K562 (cell line): ENCODE measurements around the gene DNAAF3. TPM values are rescaled to one million over a fixed set of nuclear protein-coding genes. Genes with fewer than 3 reads are reported as not detected.

Experiments used
- ARID2 ChIP-seq: fragments of 450-650 bp; IDR thresholded peaks from 2 replicates; pipeline ENCODE4 v1.6.1; 2017; ENCODE audit warnings: antibody characterized with exemption, mild to moderate bottlenecking
- BRF1 ChIP-seq: IDR thresholded peaks from 3 replicates; pipeline ENCODE4 v1.6.1; 2011; ENCODE audit warnings: borderline replicate concordance, mild to moderate bottlenecking; ENCODE audit not compliant: insufficient read length; ENCODE audit errors: extremely low read depth
- BRF2 ChIP-seq: IDR thresholded peaks from 3 replicates; pipeline ENCODE4 v1.6.1; 2011; ENCODE audit warnings: borderline replicate concordance, mild to moderate bottlenecking; ENCODE audit not compliant: insufficient read length, insufficient read depth
- ELF1 ChIP-seq: fragments of 200-800 bp; sonication (Bioruptor generic); IDR thresholded peaks from 2 replicates; pipeline ENCODE4 v1.6.1; 2016; ENCODE audit warnings: missing genetic modification characterization, missing compliant biosample characterization
- ERF ChIP-seq: fragments of 450-650 bp; formaldehyde crosslinking; IDR thresholded peaks from 2 replicates; pipeline ENCODE4 v1.4.0; 2020; ENCODE audit warnings: mild to moderate bottlenecking, mixed read lengths
- ETV6 ChIP-seq, 3 experiments: fragments of 150-350 bp in 1 of 3; sonication (generic) in 1 of 3; formaldehyde crosslinking in 1 of 3; IDR thresholded peaks; 2 replicates each; pipeline versions ENCODE4 v1.6.1 to v1.8.0; 2014 to 2022; ENCODE audit warnings: borderline replicate concordance in 2 of 3, low read depth in 2 of 3, antibody characterized with exemption in 1 of 3, low read length in 1 of 3, mild to moderate bottlenecking in 1 of 3, missing genetic modification reagents in 1 of 3
- FUS ChIP-seq: fragments of 200-400 bp; formaldehyde crosslinking; optimal IDR thresholded peaks from 2 replicates; pipeline ENCODE3; 2017; ENCODE audit warnings: low read depth, low read length
- HDAC8 ChIP-seq: fragments of 450-650 bp; IDR thresholded peaks from 2 replicates; pipeline ENCODE4 v1.6.1; 2016; ENCODE audit warnings: mild to moderate bottlenecking, missing genetic modification characterization, moderate library complexity, missing compliant biosample characterization
- ILK ChIP-seq: fragments of 450-650 bp; IDR thresholded peaks from 2 replicates; pipeline ENCODE4 v1.6.1; 2016; ENCODE audit warnings: missing genetic modification characterization, low read depth, mild to moderate bottlenecking, missing compliant biosample characterization, moderate library complexity, borderline replicate concordance
- IRF9 ChIP-seq: fragments of 450-650 bp; IDR thresholded peaks from 2 replicates; pipeline ENCODE4 v1.6.1; 2016; ENCODE audit warnings: missing biosample characterization, missing genetic modification characterization
- MCM3 ChIP-seq: fragments of 450-650 bp; IDR thresholded peaks from 2 replicates; pipeline ENCODE4 v1.6.1; 2016
- NFXL1 ChIP-seq: fragments of 450-650 bp; formaldehyde crosslinking; IDR thresholded peaks from 2 replicates; pipeline ENCODE4 v1.4.0; 2021; ENCODE audit warnings: mild to moderate bottlenecking
- PRPF4 ChIP-seq: fragments of 200-400 bp; formaldehyde crosslinking; IDR thresholded peaks from one replicate; pipeline ENCODE4 v1.6.1; 2017; ENCODE audit warnings: low read length, low read depth, mild to moderate bottlenecking; ENCODE audit not compliant: insufficient read depth, poor library complexity, severe bottlenecking
- PTTG1 ChIP-seq: fragments of 450-650 bp; IDR thresholded peaks from 2 replicates; pipeline ENCODE4 v1.6.1; 2016; ENCODE audit warnings: low read depth, mild to moderate bottlenecking, missing genetic modification characterization, missing compliant biosample characterization
- RFX1 ChIP-seq: fragments of 450-650 bp; IDR thresholded peaks from 2 replicates; pipeline ENCODE4 v1.6.1; 2016; ENCODE audit warnings: mild to moderate bottlenecking, moderate library complexity
- SMAD2 ChIP-seq: fragments of 150-350 bp; IDR thresholded peaks from 2 replicates; pipeline ENCODE4 v1.6.1; 2014; ENCODE audit warnings: low read depth, mild to moderate bottlenecking, low read length
- XRCC5 ChIP-seq: fragments of 200-400 bp; formaldehyde crosslinking; IDR thresholded peaks from 2 replicates; pipeline ENCODE4 v1.6.1; 2017; ENCODE audit warnings: low read depth, mild to moderate bottlenecking, low read length
- ZBED1 ChIP-seq: IDR thresholded peaks from 2 replicates; pipeline ENCODE4 v1.6.1; 2014
- ZNF239 ChIP-seq: fragments of 250-450 bp; sonication (Bioruptor Pico); IDR thresholded peaks from 2 replicates; pipeline ENCODE4 v1.4.0; 2020; ENCODE audit warnings: mild to moderate bottlenecking
- ZNF311 ChIP-seq: fragments of 250-450 bp; sonication (Bioruptor Pico); IDR thresholded peaks from 2 replicates; pipeline ENCODE4 v1.4.0; 2020; ENCODE audit warnings: mild to moderate bottlenecking, moderate library complexity
- ZNF324 ChIP-seq: fragments of 250-450 bp; sonication (Bioruptor Pico); IDR thresholded peaks from 2 replicates; pipeline ENCODE4 v1.4.0; 2020; ENCODE audit warnings: mild to moderate bottlenecking
- ZNF79 ChIP-seq: fragments of 250-450 bp; sonication (Bioruptor Pico); IDR thresholded peaks from 2 replicates; pipeline ENCODE4 v1.4.0; 2020; ENCODE audit warnings: low read depth, mild to moderate bottlenecking, moderate library complexity
- ZNF830 ChIP-seq: fragments of 250-450 bp; sonication (Bioruptor Pico); IDR thresholded peaks from 2 replicates; pipeline ENCODE4 v1.5.0; 2021; ENCODE audit warnings: mild to moderate bottlenecking
- polyA plus RNA-seq, 8 experiments: library from polyadenylated mRNA; depleted of rRNA in 4 of 8; stranded (reverse) in 5 of 8; unstranded in 3 of 8; fragments of >200 nt; fragmentation: Nextera tagmentation in 2 of 8; fragmentation: Illumina TruSeq in 1 of 8; extraction: Ambion mirVana in 2 of 8; extraction: Trizol in 1 of 8; gene quantifications; 2 replicates each; pipeline versions ENCODE4 v1.2.1 to v1.2.3, GENCODE V29; 2011 to 2014; ENCODE audit warnings: inconsistent platforms in 1 of 8, missing spikeins in 1 of 8
- total RNA-seq, 7 experiments: library from RNA; depleted of rRNA in 6 of 7; stranded (reverse); fragments of >200 nt in 6 of 7; fragmentation: Illumina TruSeq in 2 of 7; extraction: Trizol in 2 of 7; gene quantifications; 2 replicates each; pipeline versions ENCODE4 v1.2.1 to v1.2.3, GENCODE V29; 2011 to 2021; ENCODE audit warnings: low replicate concordance in 1 of 7
- TF ChIP-seq, protein P1 (sequence below): fragments of 250-450 bp; sonication (Bioruptor Pico); IDR thresholded peaks from 2 replicates; pipeline ENCODE4 v1.5.0; 2021; ENCODE audit warnings: mild to moderate bottlenecking, moderate library complexity

DNAAF3 gene
- total and polyA plus RNA-seq, 9 of the 15 experiments (the other 6 are each of a cell fraction or from before 2014, with no cell fraction given), result 21.6 to 61.5 (median 43.0) TPM

DNA sequence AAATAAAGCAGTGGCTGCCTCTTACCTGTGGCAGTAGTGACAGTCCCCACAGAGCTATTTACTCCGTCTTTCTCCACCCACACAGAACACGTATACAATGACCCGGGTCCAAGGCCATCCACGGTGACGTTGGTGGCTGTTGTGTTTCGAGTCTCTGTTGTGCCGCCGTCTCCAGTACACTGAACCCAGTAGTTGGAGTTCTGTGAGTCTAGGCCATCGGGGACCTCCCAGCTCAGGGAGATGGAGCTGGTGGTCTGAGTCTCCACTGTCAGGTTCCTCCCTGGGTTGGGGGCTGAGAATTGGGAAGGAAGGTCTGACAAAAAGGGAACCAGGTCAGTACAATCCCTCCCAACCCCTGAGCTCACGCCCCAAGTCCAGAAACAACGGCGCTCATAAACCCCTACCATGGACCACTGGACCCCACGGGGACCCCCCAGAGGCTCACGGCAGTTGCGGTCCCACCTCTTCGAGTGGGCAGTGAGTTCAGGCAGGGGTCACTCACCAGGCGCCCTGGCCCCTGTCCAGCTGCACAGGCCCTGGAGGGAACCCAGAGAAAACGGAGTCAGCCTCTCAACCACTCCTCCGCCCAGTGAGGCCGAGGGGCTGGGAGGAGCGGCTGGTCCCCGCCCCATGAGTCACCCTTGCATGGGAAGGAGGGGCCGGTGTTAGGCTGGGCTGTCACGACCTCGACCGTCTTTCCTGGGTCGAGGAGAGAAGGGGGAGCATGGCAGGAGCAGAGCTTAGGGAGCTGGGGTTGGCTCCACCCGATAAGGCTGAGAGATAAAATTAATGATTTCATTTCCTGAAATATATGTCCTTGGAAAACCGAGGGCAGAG, 40.5 kb upstream of the DNAAF3 start (continued):
- TF ChIP-seq PTTG1 (tag) (no peak), ZNF324 (CRISPR knock-in tag) (no peak), ZBED1 (0 out of 2 replicates have a peak, but pooled peaks have one; percentile 29), IRF9 (no peak), ZNF311 (no peak), PRPF4 (no peak), XRCC5 (0 out of 2 replicates have a peak, but pooled peaks have one; percentile 36), ZNF830 (CRISPR knock-in tag) (no peak), RFX1 (no peak), BRF2 (no peak), BRF1 (no peak), ETV6 (IDR thresholded peaks at IDR 0.05; ENCODE audit: borderline replicate concordance in 1 of 2, low read depth in 2 of 2, low read length in 1 of 2) (no peak), ETV6 (CRISPR knock-in tag; IDR thresholded peaks at IDR 0.05; ENCODE audit: borderline replicate concordance) (no peak), NFXL1 (no peak), MCM3 (no peak), ERF (no peak), ZNF239 (no peak), FUS (no peak), ZNF79 (CRISPR knock-in tag) (no peak), HDAC8 (tag) (no peak), ILK (tag) (no peak), SMAD2 (no peak), ELF1 (no peak), ARID2 (no peak)
- TF ChIP-seq, protein P1, sequence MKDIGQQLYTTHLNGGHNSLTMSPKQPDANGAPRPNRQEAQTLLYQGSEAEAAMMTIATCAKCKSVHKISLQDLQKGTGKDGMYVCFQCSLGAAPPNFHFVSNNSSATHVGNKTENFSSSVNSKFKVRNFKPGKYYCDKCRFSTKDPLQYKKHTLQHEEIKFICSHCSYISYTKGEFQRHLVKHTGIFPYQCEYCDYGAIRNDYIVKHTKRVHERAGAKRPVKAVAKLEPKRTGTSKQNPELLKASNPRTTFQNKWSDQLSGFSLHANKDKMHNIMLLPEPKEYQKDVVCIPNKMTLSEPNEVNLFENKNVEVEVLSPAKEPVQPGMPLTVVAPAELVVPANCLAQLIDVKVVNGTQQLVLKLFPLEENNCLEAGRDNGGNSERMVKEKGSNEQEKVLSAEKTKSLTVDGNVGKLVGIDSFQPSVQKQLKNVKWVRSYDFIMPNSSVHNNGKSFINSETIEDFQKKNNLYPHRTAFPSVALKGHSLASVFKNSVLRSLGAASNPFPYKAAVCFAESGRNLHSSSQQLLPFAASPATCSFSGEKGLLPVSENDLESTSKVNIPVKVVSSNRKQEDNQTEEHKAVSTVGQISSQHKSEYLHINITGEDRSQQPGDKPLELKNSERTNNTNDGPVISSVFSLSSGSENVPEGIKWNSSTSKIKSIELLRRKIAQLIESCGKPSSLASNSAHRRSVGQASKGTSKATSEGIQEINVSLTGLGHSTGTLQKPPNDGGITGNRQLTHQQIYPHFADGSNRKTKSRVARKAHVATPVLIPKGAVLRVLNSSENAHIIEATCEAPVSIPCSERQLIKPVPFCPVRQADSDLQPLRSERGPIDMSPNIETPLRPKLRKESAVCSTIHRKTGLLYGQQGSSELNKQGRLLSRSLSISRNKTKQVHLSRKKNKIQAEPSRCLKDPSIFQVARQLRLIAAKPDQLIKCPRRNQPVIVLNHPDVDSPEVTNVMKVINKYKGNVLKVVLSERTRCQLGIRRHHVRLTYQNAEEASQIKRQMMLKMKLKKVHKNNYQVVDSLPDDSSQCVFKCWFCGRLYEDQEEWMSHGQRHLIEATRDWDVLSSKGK (CRISPR knock-in tag), result no peak
